Thyroid gland (tissue), 4 donors: ENCODE data around the gene MAPK4.

ENCODE experiments used
- POLR2A ChIP-seq, 2 donors: fragments of 450-650 bp; IDR thresholded peaks; one replicate each; pipeline ENCODE4 v1.6.1; 2017; ENCODE audit warnings: antibody characterized with exemption in 2 of 2, mild to moderate bottlenecking in 2 of 2, moderate library complexity in 1 of 2
- TF ChIP-seq, protein P1 (sequence below), 6 experiments: fragments of 200-600 bp in 3 of 6; fragments of 450-650 bp in 3 of 6; sonication (generic) in 3 of 6; IDR thresholded peaks; one replicate each; pipeline ENCODE4 v1.5.1; 2016 to 2019; ENCODE audit warnings: antibody characterized with exemption in 6 of 6, mild to moderate bottlenecking in 2 of 6, inconsistent platforms in 1 of 6, moderate library complexity in 1 of 6

DNA sequence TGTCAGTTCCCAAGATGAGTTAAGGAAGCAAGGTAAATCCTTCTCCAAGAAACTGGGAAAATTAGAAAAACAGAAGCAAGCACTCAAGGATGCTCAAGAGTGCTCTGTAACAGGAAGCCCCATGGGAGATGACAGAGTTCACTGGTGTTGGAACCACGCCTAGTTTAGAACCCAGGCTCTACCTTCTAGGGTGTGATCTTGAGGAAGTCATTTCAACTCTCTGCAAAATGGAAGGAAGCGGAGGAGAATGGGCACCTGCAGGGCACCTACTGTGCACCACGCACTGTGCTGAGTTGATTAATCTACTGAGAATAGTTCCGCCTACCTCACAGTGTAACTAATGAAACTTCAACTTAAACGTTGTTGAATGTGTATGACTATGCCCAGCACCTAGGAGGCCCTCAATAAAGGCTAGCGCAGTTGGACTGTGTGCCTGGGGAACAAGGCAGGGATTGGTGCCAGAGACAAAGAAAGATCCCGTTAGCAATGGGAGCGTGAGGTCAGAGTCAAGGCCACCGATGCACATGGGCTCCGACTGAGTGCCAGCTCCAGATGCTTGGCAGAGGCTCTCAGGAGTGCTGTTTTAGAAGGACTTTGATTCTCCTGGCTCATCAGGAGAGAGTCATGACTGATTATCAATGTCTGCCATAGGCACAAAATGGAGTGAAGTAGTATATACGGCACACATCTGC lies 93.7 kb downstream of the MAPK4 start:
- TF ChIP-seq, protein P1, sequence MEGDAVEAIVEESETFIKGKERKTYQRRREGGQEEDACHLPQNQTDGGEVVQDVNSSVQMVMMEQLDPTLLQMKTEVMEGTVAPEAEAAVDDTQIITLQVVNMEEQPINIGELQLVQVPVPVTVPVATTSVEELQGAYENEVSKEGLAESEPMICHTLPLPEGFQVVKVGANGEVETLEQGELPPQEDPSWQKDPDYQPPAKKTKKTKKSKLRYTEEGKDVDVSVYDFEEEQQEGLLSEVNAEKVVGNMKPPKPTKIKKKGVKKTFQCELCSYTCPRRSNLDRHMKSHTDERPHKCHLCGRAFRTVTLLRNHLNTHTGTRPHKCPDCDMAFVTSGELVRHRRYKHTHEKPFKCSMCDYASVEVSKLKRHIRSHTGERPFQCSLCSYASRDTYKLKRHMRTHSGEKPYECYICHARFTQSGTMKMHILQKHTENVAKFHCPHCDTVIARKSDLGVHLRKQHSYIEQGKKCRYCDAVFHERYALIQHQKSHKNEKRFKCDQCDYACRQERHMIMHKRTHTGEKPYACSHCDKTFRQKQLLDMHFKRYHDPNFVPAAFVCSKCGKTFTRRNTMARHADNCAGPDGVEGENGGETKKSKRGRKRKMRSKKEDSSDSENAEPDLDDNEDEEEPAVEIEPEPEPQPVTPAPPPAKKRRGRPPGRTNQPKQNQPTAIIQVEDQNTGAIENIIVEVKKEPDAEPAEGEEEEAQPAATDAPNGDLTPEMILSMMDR (IDR thresholded peaks at IDR 0.05), result no peak
- no peak for TF ChIP-seq POLR2A (IDR thresholded peaks at IDR 0.05)
